OCI-LY3 (cell line): Measurements from ENCODE around the gene RMI2.
A peak's percentile ranks its signal among the peaks of the same experiment; 100 is the strongest.

ENCODE experiments used
- H2AFZ ChIP-seq: fragments of 200-600, 300-600 bp; shearing (Covaris generic); 2 replicates; pipeline ENCODE4 v1.6.0; 2014; ENCODE audit warnings: antibody characterized with exemption, low read depth, low read length
- H3K27ac ChIP-seq: fragments of 200-600, 300-600 bp; sonication (generic); 2 replicates; pipeline ENCODE4 v1.5.1; 2014; ENCODE audit warnings: mild to moderate bottlenecking, low read length, moderate library complexity, mixed read lengths
- H3K27me3 ChIP-seq: fragments of 200-600, 300-600 bp; sonication (generic); 2 replicates; pipeline ENCODE4 v1.6.1; 2014; ENCODE audit warnings: low read depth, low read length, mixed read lengths
- H3K36me3 ChIP-seq: fragments of 200-600, 300-600 bp; sonication (generic); replicated peaks from 2 replicates; pipeline ENCODE3; 2014; ENCODE audit warnings: low read depth, low read length, mixed read lengths
- H3K4me1 ChIP-seq: fragments of 300-600, 200-600 bp; sonication (generic); 2 replicates; pipeline ENCODE4 v1.6.1; 2014; ENCODE audit warnings: low read length, mixed read lengths
- H3K4me2 ChIP-seq: fragments of 200-600, 300-600 bp; sonication (generic); 2 replicates; pipeline ENCODE4 v1.6.1; 2014; ENCODE audit warnings: low read length, mixed read lengths
- H3K4me3 ChIP-seq: fragments of 300-600, 200-600 bp; sonication (generic); 2 replicates; pipeline ENCODE4 v1.5.1; 2014; ENCODE audit warnings: antibody characterized with exemption, mild to moderate bottlenecking, low read length, moderate library complexity
- H3K79me2 ChIP-seq: fragments of 300-600, 200-600 bp; shearing (Covaris generic); 2 replicates; pipeline ENCODE4 v1.6.1; 2014; ENCODE audit warnings: mild to moderate bottlenecking, low read length, mixed read lengths
- H3K9ac ChIP-seq: fragments of 300-600, 200-600 bp; shearing (Covaris generic); 2 replicates; pipeline ENCODE4 v1.6.0; 2014; ENCODE audit warnings: mild to moderate bottlenecking, low read length, moderate library complexity
- H3K9me3 ChIP-seq: fragments of 200-600, 300-600 bp; shearing (Covaris generic); 2 replicates; pipeline ENCODE4 v1.6.1; 2014; ENCODE audit warnings: low read length, mixed read lengths; ENCODE audit not compliant: insufficient read depth
- H4K20me1 ChIP-seq: fragments of 200-600, 300-600 bp; sonication (generic); 2 replicates; pipeline ENCODE4 v1.6.1; 2016; ENCODE audit warnings: low read length, mixed read lengths; ENCODE audit not compliant: insufficient read depth
- EZH2phosphoT487 ChIP-seq: fragments of 200-600 bp; shearing (Covaris generic); IDR thresholded peaks from 2 replicates; pipeline ENCODE4 v1.6.1; 2018; ENCODE audit warnings: antibody characterized with exemption, mixed run types, low read depth
- TF ChIP-seq, protein P1 (sequence below): fragments of 200-600, 300-600 bp; sonication (generic); IDR thresholded peaks from 2 replicates; pipeline ENCODE4 v1.5.1; 2014; ENCODE audit warnings: antibody characterized with exemption, low read length, low read depth

The RMI2 gene

DNA sequence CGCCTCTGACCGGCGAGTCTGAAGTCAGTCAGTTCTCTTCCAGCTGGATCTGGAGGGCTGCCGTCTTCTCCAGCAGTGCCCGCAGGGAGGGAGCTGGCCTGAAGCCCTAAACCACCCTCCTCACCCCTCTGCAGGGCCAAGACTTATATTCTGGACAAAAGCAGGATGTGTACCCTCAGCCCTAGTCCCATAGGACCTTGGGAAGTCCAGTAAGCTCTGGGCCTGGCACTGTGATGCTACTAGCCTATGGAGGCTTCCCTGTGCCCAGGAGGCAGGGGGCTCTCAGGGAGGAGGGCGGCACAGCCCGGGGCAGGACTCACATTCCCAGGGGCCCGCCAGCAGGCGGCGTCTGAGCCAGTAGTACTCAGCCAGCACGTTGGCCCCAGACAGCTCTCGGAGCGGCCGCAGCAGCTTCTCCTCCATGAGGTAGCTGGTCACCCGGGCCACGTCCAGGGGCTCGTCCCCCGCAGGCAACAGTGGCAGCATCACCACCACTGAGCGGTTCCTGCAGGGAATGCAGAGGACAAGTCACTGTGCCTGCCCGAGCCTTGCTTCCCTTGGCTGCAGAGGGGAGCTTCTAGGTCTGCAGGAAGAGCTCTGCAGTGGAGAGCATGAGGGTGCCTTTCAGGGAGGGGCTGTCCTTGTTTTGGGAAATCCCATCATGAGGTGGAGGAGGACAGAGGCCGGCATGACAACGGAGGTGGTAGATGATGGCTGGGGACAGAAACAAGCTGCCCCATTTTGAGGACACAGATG is 41.7 kb downstream of the RMI2 start:
- H3K4me1 ChIP-seq, result peaks cover 15% of the 10 kb centered on the region
- peak overlapping the region; percentile 1 for H3K4me3 ChIP-seq
- H3K27me3 ChIP-seq, result peaks cover 15% of the 10 kb centered on the region
- no peak overlapping the region for H3K27ac ChIP-seq
- H2AFZ ChIP-seq, result no peak overlapping the region
- no peak overlapping the region for H3K9ac ChIP-seq
- no peaks in the 10 kb centered on the region for H3K36me3 ChIP-seq
- H3K79me2 ChIP-seq, result no peaks in the 10 kb centered on the region
- H4K20me1 ChIP-seq, result no peaks in the 10 kb centered on the region
- TF ChIP-seq, protein P1, sequence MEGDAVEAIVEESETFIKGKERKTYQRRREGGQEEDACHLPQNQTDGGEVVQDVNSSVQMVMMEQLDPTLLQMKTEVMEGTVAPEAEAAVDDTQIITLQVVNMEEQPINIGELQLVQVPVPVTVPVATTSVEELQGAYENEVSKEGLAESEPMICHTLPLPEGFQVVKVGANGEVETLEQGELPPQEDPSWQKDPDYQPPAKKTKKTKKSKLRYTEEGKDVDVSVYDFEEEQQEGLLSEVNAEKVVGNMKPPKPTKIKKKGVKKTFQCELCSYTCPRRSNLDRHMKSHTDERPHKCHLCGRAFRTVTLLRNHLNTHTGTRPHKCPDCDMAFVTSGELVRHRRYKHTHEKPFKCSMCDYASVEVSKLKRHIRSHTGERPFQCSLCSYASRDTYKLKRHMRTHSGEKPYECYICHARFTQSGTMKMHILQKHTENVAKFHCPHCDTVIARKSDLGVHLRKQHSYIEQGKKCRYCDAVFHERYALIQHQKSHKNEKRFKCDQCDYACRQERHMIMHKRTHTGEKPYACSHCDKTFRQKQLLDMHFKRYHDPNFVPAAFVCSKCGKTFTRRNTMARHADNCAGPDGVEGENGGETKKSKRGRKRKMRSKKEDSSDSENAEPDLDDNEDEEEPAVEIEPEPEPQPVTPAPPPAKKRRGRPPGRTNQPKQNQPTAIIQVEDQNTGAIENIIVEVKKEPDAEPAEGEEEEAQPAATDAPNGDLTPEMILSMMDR, result peak; percentile 70
- no peak for TF ChIP-seq EZH2phosphoT487
- H3K9me3 ChIP-seq, result no peaks in the 10 kb centered on the region
- peak overlapping the region; percentile 47 for H3K4me2 ChIP-seq

DNA sequence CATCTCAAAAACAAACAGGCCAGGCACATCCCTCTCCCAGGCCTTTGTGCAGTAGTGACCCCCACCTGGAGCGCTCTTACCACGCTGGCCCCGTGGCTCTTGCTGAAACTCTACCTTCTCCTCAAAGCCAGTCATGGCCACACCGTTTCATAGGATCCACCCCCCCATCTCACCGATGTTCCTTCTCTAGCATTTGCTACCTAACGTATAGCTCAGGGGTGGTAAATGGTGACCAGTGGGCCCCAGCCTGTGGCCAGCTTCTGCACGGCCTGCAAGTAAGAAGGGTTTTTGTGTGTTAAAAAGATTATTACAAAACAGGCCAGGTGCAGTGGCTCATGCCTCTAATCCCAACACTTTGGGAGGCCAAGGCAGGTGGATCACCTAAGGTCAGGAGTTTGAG is 43.8 kb downstream of the RMI2 start:
- TF ChIP-seq, protein P1, result no peak
- TF ChIP-seq EZH2phosphoT487, result no peak

DNA sequence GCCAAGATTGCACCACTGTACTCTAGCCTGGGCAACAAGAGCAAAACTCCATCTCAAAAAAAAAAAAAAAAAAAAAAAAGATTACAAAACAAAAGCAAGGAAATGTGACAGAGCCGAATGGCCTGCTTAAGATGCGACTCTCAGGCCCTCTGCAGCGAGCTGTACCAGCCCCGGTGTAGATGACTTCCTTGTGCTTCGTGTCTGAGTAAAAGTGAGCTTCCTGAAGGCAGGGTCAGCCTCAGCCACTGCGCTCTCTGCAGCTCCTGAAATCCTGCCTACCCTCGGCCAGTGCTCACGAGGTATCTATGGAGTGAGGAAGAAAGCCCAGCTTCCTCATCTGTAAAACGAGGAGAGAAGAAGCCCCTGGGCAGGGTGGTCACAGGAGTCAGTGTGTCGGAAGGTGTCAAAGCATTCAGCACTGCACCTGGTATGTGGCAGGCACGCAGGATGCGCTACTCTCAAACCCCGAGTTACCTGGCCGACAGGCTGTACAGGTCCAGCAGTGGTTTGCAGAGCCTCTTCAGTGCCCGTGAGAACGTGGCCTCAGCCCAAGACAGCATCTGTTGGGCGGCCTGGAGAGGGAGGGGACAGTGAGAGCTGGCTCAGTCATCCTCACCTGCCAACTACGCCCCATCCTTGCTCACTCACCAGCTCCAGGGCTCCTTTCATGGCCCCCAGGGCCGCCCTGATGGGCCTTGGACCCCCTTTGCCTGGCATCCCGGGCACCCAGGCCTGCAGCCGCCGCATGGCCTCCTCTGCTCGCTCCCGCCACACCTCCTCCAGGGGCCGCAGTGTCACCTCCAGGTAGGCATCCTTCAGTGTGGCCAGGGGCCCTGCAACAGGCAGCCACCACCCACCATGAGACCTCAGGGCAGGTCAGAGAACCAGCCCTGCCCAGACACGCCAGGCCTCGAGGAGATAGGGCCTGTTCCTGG is 44.6 kb downstream of the RMI2 start:
- Histone ChIP-seq H3K36me3 (no peaks in the 10 kb centered on the region), H2AFZ (no peak overlapping the region), H3K27me3 (peaks cover 15% of the 10 kb centered on the region), H3K4me1 (peaks cover 16% of the 10 kb centered on the region), H3K79me2 (no peaks in the 10 kb centered on the region), H3K9me3 (no peaks in the 10 kb centered on the region), H3K4me2 (no peak overlapping the region), H4K20me1 (no peaks in the 10 kb centered on the region), H3K4me3 (no peak overlapping the region), H3K27ac (no peak overlapping the region), H3K9ac (no peak overlapping the region)
- TF ChIP-seq, protein P1, result no peak
- TF ChIP-seq EZH2phosphoT487, result no peak

More for the DNA sequence above, 43.8 kb downstream of the RMI2 start:
- Histone ChIP-seq H3K27ac (no peak overlapping the region), H3K36me3 (no peaks in the 10 kb centered on the region), H3K27me3 (peaks cover 15% of the 10 kb centered on the region), H3K4me2 (no peak overlapping the region), H3K9me3 (no peaks in the 10 kb centered on the region), H3K79me2 (no peaks in the 10 kb centered on the region), H3K4me3 (no peak overlapping the region), H4K20me1 (no peaks in the 10 kb centered on the region), H2AFZ (no peak overlapping the region), H3K9ac (no peak overlapping the region), H3K4me1 (peaks cover 15% of the 10 kb centered on the region)
